Activated CD8-positive, alpha-beta memory T cell treated with anti-CD3 and anti-CD28 coated beads, Interleukin-2, amount 50 U/mL, for 1 hour (primary cell): ENCODE data around the gene AHCYL2.
"Not testable (repeated sequence)": the region's sequence is repeated elsewhere in the genome, so short reads cannot be mapped to it uniquely, and the experiment has no call there.

Experiments used
- DNase-seq: peaks from one replicate; pipeline ENCODE4 v3.0.0-alpha.2; 2020; ENCODE audit errors: extremely low read depth

The AHCYL2 gene

GRCh38 chr7:129209067-129209926, 15.5 kb upstream of the AHCYL2 start:
- DNase-seq = no peak

DNA sequence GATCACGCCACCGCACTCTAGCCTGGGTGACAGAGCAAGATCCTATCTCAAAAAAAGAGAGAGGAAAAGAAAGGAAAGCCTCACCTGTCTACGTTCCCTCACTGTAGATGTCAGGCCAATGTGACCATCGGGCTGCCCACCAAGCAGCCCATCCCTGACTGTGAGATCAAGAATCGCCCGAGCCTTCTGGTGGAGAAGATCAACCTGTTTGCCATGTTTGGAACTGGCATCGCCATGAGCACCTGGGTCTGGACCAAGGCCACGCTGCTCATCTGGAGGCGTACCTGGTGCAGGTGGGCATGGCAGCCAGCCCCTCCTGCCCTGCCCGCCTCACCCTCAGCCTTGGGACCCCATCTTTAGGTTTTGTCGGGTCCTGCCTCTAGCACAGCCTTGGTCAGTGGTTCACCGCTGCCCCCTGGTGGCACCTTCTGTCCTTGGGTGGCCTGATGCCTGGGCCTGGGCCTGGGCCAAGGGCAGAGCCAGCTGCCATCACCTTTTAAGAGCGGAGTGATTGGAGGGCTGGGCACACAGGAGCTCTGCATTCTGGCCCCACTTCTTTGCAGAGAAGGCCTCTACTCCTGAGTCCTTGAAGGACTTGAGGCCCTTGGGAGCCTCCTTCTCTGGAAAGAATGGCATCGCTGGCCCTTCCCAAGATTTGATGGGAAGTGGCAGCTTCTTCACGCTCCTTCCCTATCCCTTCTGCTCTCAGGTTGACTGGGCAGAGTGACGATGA, 14.4 kb upstream of the AHCYL2 start:
- no peak for DNase-seq

DNA sequence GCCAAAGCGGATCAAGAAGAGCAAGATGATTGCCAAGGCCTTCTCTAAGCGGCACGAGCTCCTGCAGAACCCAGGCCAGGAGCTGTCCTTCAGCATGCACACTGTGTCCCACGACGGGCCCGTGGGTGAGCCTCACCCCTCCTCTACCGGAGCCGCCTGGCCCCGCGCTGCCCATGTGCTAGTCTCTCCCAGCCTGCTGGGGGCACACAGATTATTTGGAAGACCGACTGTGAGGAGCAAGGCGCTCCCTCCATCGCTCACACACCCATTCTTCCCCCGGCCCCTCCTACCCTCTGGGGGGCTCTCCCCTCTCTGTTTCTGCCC, 13.9 kb upstream of the AHCYL2 start:
- no peak for DNase-seq

DNA sequence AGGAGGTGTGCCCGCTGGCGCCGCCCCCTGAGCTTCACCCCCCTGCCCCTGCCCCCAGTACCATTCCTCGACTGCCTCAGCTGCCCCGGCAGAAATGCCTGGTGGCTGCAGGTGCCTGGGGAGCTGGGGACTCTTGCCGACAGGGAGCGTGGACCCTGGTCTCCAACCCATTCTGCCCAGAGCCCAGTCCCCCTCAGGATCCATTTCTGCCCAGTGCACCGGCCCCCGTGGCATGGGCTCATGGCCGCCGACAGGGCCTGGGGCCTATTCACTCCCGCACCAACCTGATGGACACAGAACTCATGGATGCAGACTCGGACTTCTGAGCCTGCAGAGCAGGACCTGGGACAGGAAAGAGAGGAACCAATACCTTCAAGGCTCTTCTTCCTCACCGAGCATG, 12.7 kb upstream of the AHCYL2 start:
- no peak for DNase-seq

- no peak for DNase-seq
Observed at GRCh38 chr7:129212596-129212995, 12.2 kb upstream of the AHCYL2 start.

GRCh38 chr7:129213828-129214227, 11.0 kb upstream of the AHCYL2 start:
- DNase-seq = no peak

- not testable (repeated sequence) for DNase-seq
Observed at GRCh38 chr7:129215691-129216090, 9.1 kb upstream of the AHCYL2 start.

- not testable (repeated sequence) for DNase-seq
Observed at GRCh38 chr7:129216101-129216715, 8.6 kb upstream of the AHCYL2 start.

- DNase-seq = not testable (repeated sequence)
Observed at GRCh38 chr7:129216821-129217416, 7.9 kb upstream of the AHCYL2 start.

DNA sequence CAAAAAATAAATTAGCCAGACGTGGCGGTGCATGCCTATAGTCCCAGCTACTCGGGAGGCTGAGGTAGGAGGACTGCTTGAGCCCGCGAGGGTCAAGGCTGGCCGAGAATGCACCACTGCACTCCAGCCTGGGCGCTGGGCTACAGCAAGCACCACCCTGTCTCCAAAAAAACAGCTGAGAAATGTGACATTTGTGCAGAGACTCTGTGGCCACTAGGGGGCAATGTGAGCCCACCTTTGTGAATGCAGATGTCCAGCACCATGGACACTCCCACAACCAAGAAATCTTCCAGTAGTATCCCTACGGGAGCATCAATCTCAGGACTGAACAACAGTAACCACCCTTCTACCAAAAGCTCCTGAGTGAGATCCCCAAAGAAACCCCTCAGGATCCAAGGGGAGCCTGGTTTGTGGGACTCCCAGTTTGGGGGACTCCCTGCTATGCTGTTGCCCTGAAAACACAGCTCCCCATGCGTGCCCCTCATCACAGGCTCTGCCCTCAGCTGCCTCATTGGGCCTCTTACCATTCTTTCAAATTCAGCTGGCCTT, 6.2 kb upstream of the AHCYL2 start:
- peak; percentile 58 for DNase-seq

- DNase-seq = not testable (repeated sequence)
Observed at GRCh38 chr7:129219166-129219565, 5.7 kb upstream of the AHCYL2 start.

DNA sequence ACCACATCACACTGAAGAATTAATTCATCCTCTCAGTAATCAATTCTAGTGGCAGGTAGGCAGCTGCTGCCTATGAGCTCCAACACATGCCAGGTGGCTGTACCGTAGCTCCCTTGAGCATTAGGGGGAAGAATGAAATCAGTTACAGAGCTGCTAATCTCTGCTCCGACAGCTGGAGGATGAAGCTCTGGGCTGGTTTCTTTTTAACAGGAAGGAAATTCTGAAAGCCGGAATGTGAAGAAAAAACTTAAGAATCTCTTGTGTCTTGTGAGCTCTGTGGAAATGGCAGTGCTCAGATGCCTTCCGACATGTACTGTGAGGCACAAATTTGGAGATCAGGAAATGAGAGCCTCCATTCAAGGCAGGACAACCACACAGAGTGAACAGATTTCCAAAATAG, 2.8 kb upstream of the AHCYL2 start:
- DNase-seq = no peak

DNA sequence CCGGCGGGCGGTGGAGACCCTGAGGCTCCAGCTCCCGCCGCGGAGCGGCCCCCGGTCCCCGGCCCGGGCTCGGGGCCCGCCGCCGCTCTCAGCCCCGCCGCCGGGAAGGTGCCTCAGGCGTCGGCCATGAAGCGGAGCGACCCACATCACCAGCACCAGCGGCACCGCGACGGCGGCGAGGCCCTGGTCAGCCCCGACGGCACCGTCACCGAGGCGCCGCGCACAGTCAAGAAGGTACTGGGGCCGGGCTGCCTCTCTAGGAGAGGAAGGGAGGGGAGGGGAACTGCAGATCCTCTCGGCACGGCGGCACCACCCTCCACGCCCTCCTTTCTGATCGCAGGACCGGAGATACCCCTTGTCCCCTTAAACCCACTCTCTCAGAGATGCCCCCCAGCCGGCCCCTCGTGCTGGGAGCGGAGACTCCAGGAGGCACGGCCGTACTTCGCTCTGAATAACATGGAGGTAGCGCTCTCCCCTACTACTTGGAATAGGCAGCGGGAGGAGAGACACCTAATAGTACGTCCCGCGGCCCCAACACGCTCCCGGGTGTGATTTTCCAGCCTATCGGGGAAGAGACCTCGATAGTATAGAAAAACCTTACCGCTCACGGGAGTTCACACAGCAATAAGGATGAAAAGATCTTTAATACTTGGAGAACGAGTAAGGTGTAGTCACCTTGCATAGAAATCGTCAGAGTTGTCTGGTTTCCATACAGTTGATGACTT, 538 bp downstream of the AHCYL2 start:
- DNase-seq = no peak

GRCh38 chr7:129225931-129226572, 1.2 kb downstream of the AHCYL2 start:
- DNase-seq = no peak

GRCh38 chr7:129227646-129228578, 3.1 kb downstream of the AHCYL2 start:
- DNase-seq = no peak

DNA sequence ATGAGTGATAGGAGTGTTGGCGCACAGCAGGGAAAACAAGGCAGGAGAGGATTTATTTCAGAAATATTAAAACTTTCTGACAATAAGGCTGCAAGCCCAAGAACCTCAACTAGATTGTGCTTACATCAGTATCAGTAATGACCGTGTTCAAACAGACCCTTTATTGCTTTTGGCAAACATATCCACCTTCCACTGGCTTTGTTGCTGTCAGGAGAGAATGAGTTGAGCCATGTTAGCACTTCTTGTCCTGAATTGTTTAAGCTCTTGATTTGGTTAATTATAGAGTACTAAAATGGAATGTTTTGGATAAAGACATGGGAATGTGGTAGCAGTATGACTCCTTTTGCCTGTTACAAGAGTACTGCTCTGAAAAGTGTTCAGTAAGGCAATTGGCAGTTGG, 3.8 kb downstream of the AHCYL2 start:
- DNase-seq = no peak

- no peak for DNase-seq
Observed at GRCh38 chr7:129231666-129232065, 6.8 kb downstream of the AHCYL2 start.

- DNase-seq = no peak
Observed at GRCh38 chr7:129238546-129238945, 13.7 kb downstream of the AHCYL2 start.

DNA sequence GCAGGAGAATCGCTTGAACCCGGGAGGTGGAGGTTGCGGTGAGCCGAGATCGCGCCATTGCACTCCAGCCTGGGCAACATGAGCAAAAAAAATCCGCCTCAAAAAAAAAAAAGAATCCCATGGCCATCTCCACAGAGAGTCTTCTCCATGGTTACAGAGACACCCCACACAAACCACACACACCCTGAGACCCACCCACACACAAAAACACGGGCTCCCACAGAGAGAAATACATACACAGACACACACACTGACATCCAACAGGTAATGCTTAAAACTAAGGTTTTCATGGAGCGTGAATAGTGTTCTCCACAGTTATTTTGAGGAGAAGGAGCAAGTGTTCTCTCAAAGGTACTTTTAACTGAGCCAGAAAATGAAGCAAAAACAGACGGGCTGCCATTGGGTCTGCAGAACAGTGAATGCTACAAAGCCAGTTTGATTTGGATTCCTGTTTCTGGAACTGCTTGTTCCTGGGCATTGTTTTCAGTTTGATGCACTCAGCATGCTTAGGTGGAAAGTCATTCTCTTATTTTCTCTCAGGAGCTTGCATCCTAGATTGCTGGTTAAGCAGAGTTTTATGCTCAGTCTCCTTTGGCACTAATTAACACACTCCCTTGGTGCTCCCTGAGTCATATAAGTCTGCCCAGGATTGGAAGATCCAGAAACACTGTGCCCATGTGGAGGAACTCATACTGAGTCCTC, 15.4 kb downstream of the AHCYL2 start:
- no peak for DNase-seq
